Heart right ventricle (tissue), 16 donors: ENCODE data around the gene EARS2. TPM values are rescaled to one million over a fixed set of nuclear protein-coding genes. Genes with fewer than 3 reads are reported as not detected.

Source experiments
- ATAC-seq, 8 donors: fragments of 200-7000 bp; cut with Tn5 transposase; one replicate each; pipeline ENCODE4 v1.9.1; 2020; ENCODE audit warnings: mild to moderate bottlenecking in 8 of 8, moderate library complexity in 8 of 8, moderate number of reproducible peaks in 1 of 8
- DNase-seq, 2 donors: peaks; one replicate each; pipeline ENCODE4 v3.0.0-alpha.2; 2020
- H3K27ac ChIP-seq, 10 donors: fragments of 200-600 bp; sonication (generic) in 2 of 10; one replicate each; pipeline versions ENCODE4 v1.5.0 to v1.8.0; 2020 to 2022; ENCODE audit warnings: mild to moderate bottlenecking in 3 of 10
- H3K27me3 ChIP-seq, 7 donors: fragments of 200-600 bp; one replicate each; pipeline ENCODE4 v1.8.0; 2021 to 2022; ENCODE audit warnings: mild to moderate bottlenecking in 2 of 7
- H3K36me3 ChIP-seq, 9 donors: fragments of 200-600 bp; sonication (generic) in 1 of 9; one replicate each; pipeline versions ENCODE4 v1.5.0 to v1.8.0; 2020 to 2022; ENCODE audit warnings: mild to moderate bottlenecking in 2 of 9
- H3K4me1 ChIP-seq, 9 donors: fragments of 200-600 bp; sonication (generic) in 1 of 9; one replicate each; pipeline versions ENCODE4 v1.5.0 to v1.8.0; 2020 to 2022; ENCODE audit warnings: mild to moderate bottlenecking in 4 of 9
- H3K4me3 ChIP-seq, 10 donors: fragments of 200-600 bp; sonication (generic) in 2 of 10; one replicate each; pipeline versions ENCODE4 v1.5.0 to v1.8.0; 2020 to 2022; ENCODE audit warnings: mild to moderate bottlenecking in 7 of 10, moderate library complexity in 2 of 10
- H3K9me3 ChIP-seq, 11 donors: fragments of 200-600 bp in 10 of 11; sonication (generic) in 2 of 11; one replicate each; pipeline versions ENCODE4 v1.5.0 to v1.8.0; 2013 to 2022; ENCODE audit warnings: mild to moderate bottlenecking in 2 of 11, control low read depth in 1 of 11, moderate library complexity in 1 of 11
- WGBS, 2 donors: extraction: QIAGEN DNeasy Blood & Tissue Kit; methylation state at CpG; one replicate each; pipeline ENCODE4 v1.1.7; 2013; ENCODE audit warnings: inconsistent platforms in 1 of 2; 5-methylcytosine and 5-hydroxymethylcytosine counted together
- intact Hi-C, 10 donors: fragments of 100-400 bp; cut with DNase I; formaldehyde crosslinking; loops; one replicate each; pipeline versions ENCODE4 v1.11.1 to v1.14.2; 2022
- polyA plus RNA-seq, 2 donors: library from polyadenylated mRNA; stranded (reverse); fragments of 200-250 nt; gene quantifications; one replicate each; pipeline ENCODE4 v1.2.3, GENCODE V29; 2013
- total RNA-seq, 10 donors: library from RNA; stranded (reverse); fragmentation: NEBNext Ultra II Directional in 3 of 10; extraction: Animal tissue kit (Norgen Biotek cat#: 25700) in 3 of 10; gene quantifications; one replicate each; pipeline versions ENCODE4 v1.2.1 to v1.2.4, GENCODE V29; 2021 to 2023
- TF ChIP-seq, protein P1 (sequence below), 9 donors: fragments of 200-600 bp; sonication (generic) in 2 of 9; IDR thresholded peaks; one replicate each; pipeline versions ENCODE4 v1.5.0 to v1.8.0; 2021 to 2022; ENCODE audit warnings: antibody characterized with exemption in 9 of 9, mild to moderate bottlenecking in 5 of 9, moderate library complexity in 1 of 9
- donor health status: Arrhythmogenic right ventricular cardiomyopathy.
- donor health status: ischemic (EF 13 %, LVEDD 7.1; RV severe dilation, severe dysfunction).
- donor health status: healthy with polysubstance abuse.
- donor health status: DM: no; HTN: yes; CAD: no.
- donor health status: DM: no; HTN: no; CAD: no.
- donor health status: ischemic (EF 25% LVEDD 6.9; RV normal size, moderate dysfunction).
- donor health status: ischemic (EF 25% LVEDD 5.7; RV mildly dilated, moderate dysfunction).
- donor health status: healthy.
- donor health status: DM: yes; HTN: yes; CAD: no.
- donor health status: Ischemic cardiomyopathy.
- donor health status: ischemic (EF 35%, LVEDD 5.7; RV mildly dilated, moderate dysfunction).
- donor health status: nonischemic (EF 11% LVEDD 7.7; RV severe dilation, severe dysfunction).
- donor health status: DM: yes; HTN: yes; CAD: no.
- donor health status: PGD.
- donor health status: ischemic (EF 29% LVEDD 5.4; RV normal size, mild dysfunction).
- donor health status: nonischemic (EF 23%, LVEDD 6.1; RV moderate dilation, normal function).

EARS2 gene
- total and polyA plus RNA-seq, 12 donors, result 13.7 to 28.7 (median 21.7) TPM

DNA sequence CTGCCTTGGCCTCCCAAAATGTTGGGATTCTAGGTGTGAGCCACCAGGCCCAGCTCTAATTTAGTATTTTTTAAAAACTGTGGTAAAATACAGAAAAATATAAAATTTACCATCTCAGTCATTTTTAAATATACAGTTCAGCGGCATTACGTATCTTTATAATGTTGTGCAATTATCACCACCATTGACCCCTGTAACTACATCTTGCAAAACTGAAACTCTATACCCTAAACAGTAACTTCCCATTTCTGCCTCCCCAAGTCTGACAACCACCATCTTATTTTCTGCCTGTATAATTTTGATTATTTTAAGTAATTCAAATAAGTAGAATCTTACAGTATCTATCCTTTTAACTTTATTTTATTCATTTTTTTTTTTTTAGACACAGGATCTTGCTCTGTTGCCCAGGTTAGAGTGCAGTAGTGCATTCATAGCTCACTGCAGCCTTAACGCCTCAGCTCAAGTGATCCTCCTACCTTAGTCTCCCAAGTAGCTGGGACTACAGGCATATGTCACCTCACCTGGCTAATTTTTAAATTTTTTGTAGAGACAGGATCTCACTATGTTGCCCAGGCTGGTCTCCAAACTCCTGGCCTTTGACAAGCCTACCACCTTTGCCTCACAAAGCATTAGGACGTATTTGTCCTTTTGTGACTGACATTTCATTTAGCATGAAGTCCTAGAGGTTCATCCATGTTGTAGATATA, 36.0 kb downstream of the EARS2 start:
- Histone ChIP-seq H3K9me3 (no peaks in the 10 kb centered on the region), H3K4me3 (no peak overlapping the region), H3K4me1 (peaks cover 0 to 40% (median 0%) of the 10 kb centered on the region in 9 donors), H3K36me3 (peaks cover 0 to 68% (median 6%) of the 10 kb centered on the region in 9 donors), H3K27ac (peak overlapping the region in 1 of 10 donors; percentile 82), H3K27me3 (no peaks in the 10 kb centered on the region)
- intact Hi-C loops, result loop anchor here in 1 of 10 donors (10.0 kb wide), 1 partner anchor 56 kb away; no protein-coding TSS in a partner anchor
- ATAC-seq (no peak), DNase-seq (no peak)
- WGBS, 2 donors, result 67 to 88% methylated on average over 4 of the region's 4 CpGs
- TF ChIP-seq, protein P1, sequence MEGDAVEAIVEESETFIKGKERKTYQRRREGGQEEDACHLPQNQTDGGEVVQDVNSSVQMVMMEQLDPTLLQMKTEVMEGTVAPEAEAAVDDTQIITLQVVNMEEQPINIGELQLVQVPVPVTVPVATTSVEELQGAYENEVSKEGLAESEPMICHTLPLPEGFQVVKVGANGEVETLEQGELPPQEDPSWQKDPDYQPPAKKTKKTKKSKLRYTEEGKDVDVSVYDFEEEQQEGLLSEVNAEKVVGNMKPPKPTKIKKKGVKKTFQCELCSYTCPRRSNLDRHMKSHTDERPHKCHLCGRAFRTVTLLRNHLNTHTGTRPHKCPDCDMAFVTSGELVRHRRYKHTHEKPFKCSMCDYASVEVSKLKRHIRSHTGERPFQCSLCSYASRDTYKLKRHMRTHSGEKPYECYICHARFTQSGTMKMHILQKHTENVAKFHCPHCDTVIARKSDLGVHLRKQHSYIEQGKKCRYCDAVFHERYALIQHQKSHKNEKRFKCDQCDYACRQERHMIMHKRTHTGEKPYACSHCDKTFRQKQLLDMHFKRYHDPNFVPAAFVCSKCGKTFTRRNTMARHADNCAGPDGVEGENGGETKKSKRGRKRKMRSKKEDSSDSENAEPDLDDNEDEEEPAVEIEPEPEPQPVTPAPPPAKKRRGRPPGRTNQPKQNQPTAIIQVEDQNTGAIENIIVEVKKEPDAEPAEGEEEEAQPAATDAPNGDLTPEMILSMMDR (IDR thresholded peaks at IDR 0.05), result no peak

DNA sequence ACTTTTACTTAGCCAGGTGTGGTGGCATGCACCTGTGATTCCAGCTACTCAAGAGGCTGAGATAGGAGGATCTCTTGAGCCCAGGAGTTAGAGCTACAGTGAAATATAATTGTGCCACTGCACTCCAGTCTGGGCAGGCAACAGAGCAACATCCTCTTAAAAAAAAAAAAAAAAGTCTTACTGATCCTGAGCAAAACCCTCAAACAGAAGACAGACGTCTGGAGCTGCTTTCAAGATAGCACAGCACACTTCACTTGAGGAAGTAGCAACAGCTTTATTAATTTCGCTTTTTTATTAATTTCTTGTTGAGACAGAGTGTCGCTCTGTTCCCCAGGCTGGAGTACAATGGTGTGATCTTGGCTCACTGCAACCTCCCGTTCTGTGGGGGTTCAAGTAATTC, 36.6 kb downstream of the EARS2 start:
- no peak overlapping the region for H3K4me3 ChIP-seq
- peaks cover 0 to 41% (median 0%) of the 10 kb centered on the region in 9 donors for H3K4me1 ChIP-seq
- no peak for DNase-seq
- ATAC-seq, result no peak
- TF ChIP-seq, protein P1 (IDR thresholded peaks at IDR 0.05), result no peak
- H3K27me3 ChIP-seq, result no peaks in the 10 kb centered on the region
- intact Hi-C loops, result loop anchor here in 1 of 10 donors (10.0 kb wide), 1 partner anchor 56 kb away; no protein-coding TSS in a partner anchor
- WGBS, 2 donors, result 87 to 89% methylated on average over 4 of the region's 4 CpGs
- no peaks in the 10 kb centered on the region for H3K9me3 ChIP-seq
- H3K27ac ChIP-seq, result peak overlapping the region in 1 of 10 donors; percentile 82
- H3K36me3 ChIP-seq, result peaks cover 0 to 62% (median 6%) of the 10 kb centered on the region in 9 donors

DNA sequence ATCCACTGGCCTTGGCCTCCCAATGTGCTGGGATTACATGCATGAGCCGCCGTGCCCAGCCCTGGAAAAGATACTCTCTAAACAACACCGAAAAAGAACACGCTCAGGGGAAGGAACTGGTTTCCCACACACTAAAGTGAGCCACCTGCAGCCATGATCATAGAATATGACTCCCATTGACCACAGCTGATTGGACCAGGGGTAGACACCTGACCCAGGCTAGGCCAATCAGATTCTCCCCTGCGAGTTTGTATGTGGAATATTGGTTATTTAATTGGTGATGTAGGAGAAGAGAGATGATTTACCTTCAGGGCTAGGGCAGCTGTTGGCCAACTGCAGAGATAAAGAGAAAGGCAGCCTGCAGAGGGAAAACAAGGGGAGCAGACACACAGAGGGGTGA, 37.9 kb downstream of the EARS2 start:
- peaks cover 0 to 41% (median 0%) of the 10 kb centered on the region in 9 donors for H3K4me1 ChIP-seq
- H3K36me3 ChIP-seq, result peaks cover 0 to 62% (median 5%) of the 10 kb centered on the region in 9 donors
- DNase-seq, result no peak
- H3K9me3 ChIP-seq, result no peaks in the 10 kb centered on the region
- ATAC-seq, result no peak
- WGBS, 2 donors, result 95 to 99% methylated on average over 5 of the region's 5 CpGs
- peak overlapping the region in 1 of 10 donors; percentile 55 for H3K27ac ChIP-seq
- H3K27me3 ChIP-seq, result no peaks in the 10 kb centered on the region
- intact Hi-C loops, result no loop called here
- TF ChIP-seq, protein P1 (IDR thresholded peaks at IDR 0.05), result no peak
- no peak overlapping the region for H3K4me3 ChIP-seq

DNA sequence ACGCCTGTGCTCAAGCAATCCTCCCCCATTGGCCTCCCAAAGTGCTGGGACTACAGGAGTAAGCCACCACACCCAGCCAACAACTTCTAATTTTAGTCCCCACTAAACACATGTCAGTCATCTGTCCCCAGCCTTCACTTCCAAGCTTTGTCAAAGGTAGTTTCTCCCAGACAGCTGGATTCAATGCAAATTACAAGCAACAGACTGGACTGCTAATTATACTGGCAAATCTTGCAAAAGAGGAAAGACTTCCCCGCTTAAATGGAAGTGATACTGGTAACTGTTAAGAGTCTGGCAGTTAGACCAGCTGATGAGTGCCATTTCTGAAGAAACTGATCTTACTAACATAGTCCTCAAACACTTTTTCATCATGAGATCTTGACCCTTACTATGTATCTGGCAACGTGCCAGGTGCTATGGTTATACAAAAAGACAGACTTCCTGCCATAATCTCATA, 38.7 kb downstream of the EARS2 start:
- DNase-seq (no peak), ATAC-seq (no peak)
- H3K27me3 ChIP-seq, result no peaks in the 10 kb centered on the region
- intact Hi-C loops, result no loop called here
- H3K4me3 ChIP-seq, result no peak overlapping the region
- H3K27ac ChIP-seq, result peak overlapping the region in 1 of 10 donors; percentile 55
- no peaks in the 10 kb centered on the region for H3K9me3 ChIP-seq
- peaks cover 0 to 41% (median 0%) of the 10 kb centered on the region in 9 donors for H3K4me1 ChIP-seq
- TF ChIP-seq, protein P1 (IDR thresholded peaks at IDR 0.05), result no peak
- WGBS, 2 donors, result 67 to 70% methylated on average over 3 of the region's 3 CpGs
- H3K36me3 ChIP-seq, result peaks cover 0 to 56% (median 0%) of the 10 kb centered on the region in 9 donors
